HEK293 (cell line): ENCODE results near the gene HK2.
"Not testable (repeated sequence)": the region's sequence is repeated elsewhere in the genome, so short reads cannot be mapped to it uniquely, and the experiment has no call there.

ENCODE experiments used
- CTCF ChIA-PET: fragments of 350-600 bp; formaldehyde crosslinking; extraction: SDS; loops from one replicate; lab custom pipeline; 2021; ENCODE audit warnings: antibody characterized with exemption; lab: Yijun Ruan, JAX
- POLR2A ChIA-PET: fragments of 300-600 bp; formaldehyde crosslinking; extraction: SDS; loops from one replicate; lab custom pipeline; 2020; ENCODE audit warnings: antibody characterized with exemption, inconsistent platforms; lab: Yijun Ruan, JAX
- H3K27ac ChIP-seq: fragments of 200-500 bp; sonication (Bioruptor generic); 2 replicates; pipeline ENCODE4 v1.5.1; 2014; ENCODE audit warnings: low read depth, low read length, control low read depth, inconsistent platforms; ENCODE audit errors: extremely low read depth
- H3K36me3 ChIP-seq, 2 experiments: fragments of 200-500 bp in 1 of 2; sonication (Bioruptor generic) in 1 of 2; 1 replicate in 1 of 2; 2 replicates in 1 of 2; pipeline ENCODE4 v1.5.1; 2014 to 2017; ENCODE audit warnings: inconsistent platforms in 2 of 2, low read length in 2 of 2; ENCODE audit not compliant: control insufficient read depth in 2 of 2, insufficient read depth in 1 of 2
- H3K4me1 ChIP-seq: fragments of 200-500 bp; sonication (Bioruptor generic); 2 replicates; pipeline ENCODE4 v1.5.1; 2014; ENCODE audit warnings: mild to moderate bottlenecking, low read length, inconsistent platforms; ENCODE audit not compliant: control insufficient read depth, insufficient read depth
- H3K4me3 ChIP-seq: 2 replicates; pipeline ENCODE4 v1.5.1; 2011; ENCODE audit warnings: low read depth, mild to moderate bottlenecking, control low read depth, low read length, moderate library complexity
- H3K9me3 ChIP-seq: fragments of 200-500 bp; sonication (Bioruptor generic); 2 replicates; pipeline ENCODE4 v1.5.1; 2014; ENCODE audit warnings: low read depth, low read length, inconsistent platforms; ENCODE audit not compliant: control insufficient read depth, insufficient read depth
- GLIS1 ChIP-seq: fragments of 450-650 bp; formaldehyde crosslinking; IDR thresholded peaks from 2 replicates; pipeline ENCODE4 v1.5.1; 2016; ENCODE audit warnings: missing biosample characterization, missing genetic modification characterization
- SCRT2 ChIP-seq: fragments of 450-650 bp; formaldehyde crosslinking; IDR thresholded peaks from 2 replicates; pipeline ENCODE4 v1.5.1; 2016; ENCODE audit warnings: missing biosample characterization, missing genetic modification characterization
- SP2 ChIP-seq: fragments of 450-650 bp; formaldehyde crosslinking; IDR thresholded peaks from 2 replicates; pipeline ENCODE4 v1.5.1; 2016; ENCODE audit warnings: missing biosample characterization, missing genetic modification characterization
- ZBTB17 ChIP-seq: fragments of 450-650 bp; formaldehyde crosslinking; IDR thresholded peaks from 2 replicates; pipeline ENCODE4 v1.5.1; 2016; ENCODE audit warnings: missing biosample characterization, missing genetic modification characterization
- ZBTB20 ChIP-seq: fragments of 450-650 bp; formaldehyde crosslinking; IDR thresholded peaks from 2 replicates; pipeline ENCODE4 v1.5.1; 2016; ENCODE audit warnings: missing biosample characterization, missing genetic modification characterization
- ZBTB48 ChIP-seq: fragments of 450-650 bp; formaldehyde crosslinking; IDR thresholded peaks from 2 replicates; pipeline ENCODE4 v1.5.1; 2016; ENCODE audit warnings: missing biosample characterization, missing genetic modification characterization
- ZFP37 ChIP-seq: fragments of 450-650 bp; formaldehyde crosslinking; IDR thresholded peaks from 2 replicates; pipeline ENCODE4 v1.5.1; 2016; ENCODE audit warnings: missing biosample characterization, missing genetic modification characterization
- ZNF16 ChIP-seq: fragments of 450-650 bp; formaldehyde crosslinking; IDR thresholded peaks from 2 replicates; pipeline ENCODE4 v1.5.1; 2016; ENCODE audit warnings: low read depth, missing biosample characterization, missing genetic modification characterization
- ZNF292 ChIP-seq: fragments of 450-650 bp; formaldehyde crosslinking; IDR thresholded peaks from 2 replicates; pipeline ENCODE4 v1.5.1; 2016; ENCODE audit warnings: low read depth, missing biosample characterization, missing genetic modification characterization, borderline replicate concordance
- ZNF335 ChIP-seq: fragments of 450-650 bp; formaldehyde crosslinking; conservative IDR thresholded peaks from 2 replicates; pipeline ENCODE4 v1.5.1; 2016; ENCODE audit warnings: missing biosample characterization, missing genetic modification characterization
- ZNF747 ChIP-seq: fragments of 450-650 bp; formaldehyde crosslinking; IDR thresholded peaks from 2 replicates; pipeline ENCODE4 v1.5.1; 2016; ENCODE audit warnings: missing biosample characterization, missing genetic modification characterization
- ZNF76 ChIP-seq: fragments of 450-650 bp; formaldehyde crosslinking; IDR thresholded peaks from 2 replicates; pipeline ENCODE4; 2016; ENCODE audit warnings: low read depth, missing biosample characterization, missing genetic modification characterization, borderline replicate concordance
- ZNF777 ChIP-seq: fragments of 450-650 bp; formaldehyde crosslinking; IDR thresholded peaks from 2 replicates; pipeline ENCODE4 v1.5.1; 2017; ENCODE audit warnings: missing biosample characterization, missing genetic modification characterization, borderline replicate concordance
- ZXDB ChIP-seq: fragments of 450-650 bp; formaldehyde crosslinking; IDR thresholded peaks from 2 replicates; pipeline ENCODE4 v1.5.1; 2016; ENCODE audit warnings: missing biosample characterization, missing genetic modification characterization
- TF ChIP-seq, protein P1 (sequence below): fragments of 450-650 bp; formaldehyde crosslinking; IDR thresholded peaks from 2 replicates; pipeline ENCODE4 v1.5.1; 2016; ENCODE audit warnings: missing biosample characterization, missing genetic modification characterization
- TF ChIP-seq, protein P2 (sequence below): fragments of 450-650 bp; formaldehyde crosslinking; IDR thresholded peaks from 2 replicates; pipeline ENCODE4 v1.5.1; 2016; ENCODE audit warnings: missing biosample characterization, missing genetic modification characterization, low read depth
- TF ChIP-seq, protein P3 (sequence below): fragments of 450-650 bp; formaldehyde crosslinking; IDR thresholded peaks from 2 replicates; pipeline ENCODE4 v1.5.1; 2016; ENCODE audit warnings: missing biosample characterization, missing genetic modification characterization
- TF ChIP-seq, protein P4 (sequence below): fragments of 450-650 bp; formaldehyde crosslinking; IDR thresholded peaks from 2 replicates; pipeline ENCODE4 v1.5.1; 2016; ENCODE audit warnings: missing biosample characterization, missing genetic modification characterization

Gene HK2

DNA sequence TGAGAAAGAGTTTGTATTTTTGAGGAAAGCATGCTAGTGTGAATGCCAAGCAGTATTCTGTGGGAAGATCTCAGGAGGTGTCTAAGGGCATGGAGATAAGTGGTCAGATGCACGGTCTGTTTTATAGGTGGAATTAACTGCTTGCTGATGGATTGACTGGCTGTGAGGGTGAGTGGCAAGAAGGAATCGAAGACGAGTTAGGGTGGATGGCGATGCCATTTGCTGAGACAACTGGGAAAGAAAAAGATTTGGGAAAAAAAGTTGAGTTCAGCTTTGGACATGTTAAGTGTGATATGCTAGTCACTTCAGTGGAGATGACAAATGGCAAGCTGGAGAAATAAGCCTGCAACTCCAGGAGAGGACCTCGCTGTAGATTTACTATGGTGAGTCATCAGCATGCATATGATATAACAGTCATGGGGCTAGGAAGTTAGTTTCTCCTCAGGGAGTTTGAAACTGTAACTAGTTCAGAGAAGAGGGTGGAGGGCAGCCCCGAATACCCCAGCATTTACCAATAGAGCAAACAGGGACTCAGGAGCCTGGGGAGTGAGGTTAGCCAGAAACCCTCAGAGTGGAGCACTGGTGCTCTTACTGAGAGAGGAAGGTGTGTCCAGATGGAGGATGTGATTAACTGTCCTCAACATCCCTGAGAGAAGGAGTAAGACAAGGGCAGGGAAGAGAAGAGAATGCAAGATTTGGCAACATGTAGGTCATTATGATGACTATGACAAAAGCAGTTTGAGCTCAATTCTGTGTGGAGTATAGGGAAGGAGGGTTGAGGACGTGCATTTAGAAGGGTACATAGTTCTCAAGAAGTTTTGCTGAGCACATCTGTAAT lies 2.0 kb upstream of the HK2 start (continued):
- TF ChIP-seq, protein P1, sequence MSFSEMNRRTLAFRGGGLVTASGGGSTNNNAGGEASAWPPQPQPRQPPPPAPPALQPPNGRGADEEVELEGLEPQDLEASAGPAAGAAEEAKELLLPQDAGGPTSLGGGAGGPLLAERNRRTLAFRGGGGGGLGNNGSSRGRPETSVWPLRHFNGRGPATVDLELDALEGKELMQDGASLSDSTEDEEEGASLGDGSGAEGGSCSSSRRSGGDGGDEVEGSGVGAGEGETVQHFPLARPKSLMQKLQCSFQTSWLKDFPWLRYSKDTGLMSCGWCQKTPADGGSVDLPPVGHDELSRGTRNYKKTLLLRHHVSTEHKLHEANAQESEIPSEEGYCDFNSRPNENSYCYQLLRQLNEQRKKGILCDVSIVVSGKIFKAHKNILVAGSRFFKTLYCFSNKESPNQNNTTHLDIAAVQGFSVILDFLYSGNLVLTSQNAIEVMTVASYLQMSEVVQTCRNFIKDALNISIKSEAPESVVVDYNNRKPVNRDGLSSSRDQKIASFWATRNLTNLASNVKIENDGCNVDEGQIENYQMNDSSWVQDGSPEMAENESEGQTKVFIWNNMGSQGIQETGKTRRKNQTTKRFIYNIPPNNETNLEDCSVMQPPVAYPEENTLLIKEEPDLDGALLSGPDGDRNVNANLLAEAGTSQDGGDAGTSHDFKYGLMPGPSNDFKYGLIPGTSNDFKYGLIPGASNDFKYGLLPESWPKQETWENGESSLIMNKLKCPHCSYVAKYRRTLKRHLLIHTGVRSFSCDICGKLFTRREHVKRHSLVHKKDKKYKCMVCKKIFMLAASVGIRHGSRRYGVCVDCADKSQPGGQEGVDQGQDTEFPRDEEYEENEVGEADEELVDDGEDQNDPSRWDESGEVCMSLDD (tag by site-specific recombination) = no peak
- no peak for TF ChIP-seq SP2
- no peak for TF ChIP-seq ZNF16 (tag by site-specific recombination)
- no peak for TF ChIP-seq ZNF292 (tag by site-specific recombination)

DNA sequence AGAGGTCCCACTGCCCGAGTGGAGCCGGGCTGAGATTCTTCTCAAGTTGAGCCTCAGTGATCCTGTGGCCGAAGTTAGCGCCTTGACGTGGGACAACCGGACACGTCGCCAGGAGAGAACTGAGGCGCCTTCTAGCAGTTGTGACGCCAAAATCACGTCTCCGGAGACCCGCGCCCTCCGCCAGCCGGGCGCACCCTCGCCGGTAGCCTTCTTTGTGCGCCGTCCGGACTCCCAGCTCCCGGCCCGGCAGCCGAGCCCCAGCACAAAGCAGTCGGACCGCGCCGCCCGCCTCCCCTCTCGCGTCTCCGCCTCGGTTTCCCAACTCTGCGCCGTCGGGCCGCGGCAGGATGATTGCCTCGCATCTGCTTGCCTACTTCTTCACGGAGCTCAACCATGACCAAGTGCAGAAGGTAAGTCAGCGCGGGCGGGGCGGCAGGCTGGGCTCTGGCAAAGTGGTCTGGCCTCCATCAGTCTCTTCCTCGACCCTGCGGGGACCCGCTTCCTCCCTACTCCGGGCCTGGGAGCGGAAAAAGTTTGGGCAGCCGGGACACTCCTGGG lies 386 bp downstream of the HK2 start:
- ChIA-PET CTCF (interaction anchor here (1.4 to 4.1 kb wide), 3 partner anchors 35 to 120 kb away, joined by 7 to 26 read pairs (median 14); no protein-coding TSS in a partner anchor), POLR2A (interaction anchor here (1.1 to 1.4 kb wide), 3 partner anchors 31 to 305 kb away, joined by 3 to 4 read pairs (median 3); partner anchors contain the start of genes AUP1 and HTRA2)
- Histone ChIP-seq H3K27ac (peak overlapping the region; percentile 71; the same call in 1 of the 2 replicates), H3K4me3 (peak overlapping the region; percentile 55)
- TF ChIP-seq SCRT2 (tag by site-specific recombination) (0 out of 2 replicates have a peak, but pooled peaks have one; percentile 2), ZNF335 (peak; percentile 60), ZXDB (peak; percentile 8; the same call in 1 of the 2 replicates), ZNF777 (0 out of 2 replicates have a peak, but pooled peaks have one; percentile 39), ZFP37 (0 out of 2 replicates have a peak, but pooled peaks have one; percentile 19)
- not testable (repeated sequence) for H3K4me1 ChIP-seq, H3K36me3 ChIP-seq, H3K9me3 ChIP-seq

DNA sequence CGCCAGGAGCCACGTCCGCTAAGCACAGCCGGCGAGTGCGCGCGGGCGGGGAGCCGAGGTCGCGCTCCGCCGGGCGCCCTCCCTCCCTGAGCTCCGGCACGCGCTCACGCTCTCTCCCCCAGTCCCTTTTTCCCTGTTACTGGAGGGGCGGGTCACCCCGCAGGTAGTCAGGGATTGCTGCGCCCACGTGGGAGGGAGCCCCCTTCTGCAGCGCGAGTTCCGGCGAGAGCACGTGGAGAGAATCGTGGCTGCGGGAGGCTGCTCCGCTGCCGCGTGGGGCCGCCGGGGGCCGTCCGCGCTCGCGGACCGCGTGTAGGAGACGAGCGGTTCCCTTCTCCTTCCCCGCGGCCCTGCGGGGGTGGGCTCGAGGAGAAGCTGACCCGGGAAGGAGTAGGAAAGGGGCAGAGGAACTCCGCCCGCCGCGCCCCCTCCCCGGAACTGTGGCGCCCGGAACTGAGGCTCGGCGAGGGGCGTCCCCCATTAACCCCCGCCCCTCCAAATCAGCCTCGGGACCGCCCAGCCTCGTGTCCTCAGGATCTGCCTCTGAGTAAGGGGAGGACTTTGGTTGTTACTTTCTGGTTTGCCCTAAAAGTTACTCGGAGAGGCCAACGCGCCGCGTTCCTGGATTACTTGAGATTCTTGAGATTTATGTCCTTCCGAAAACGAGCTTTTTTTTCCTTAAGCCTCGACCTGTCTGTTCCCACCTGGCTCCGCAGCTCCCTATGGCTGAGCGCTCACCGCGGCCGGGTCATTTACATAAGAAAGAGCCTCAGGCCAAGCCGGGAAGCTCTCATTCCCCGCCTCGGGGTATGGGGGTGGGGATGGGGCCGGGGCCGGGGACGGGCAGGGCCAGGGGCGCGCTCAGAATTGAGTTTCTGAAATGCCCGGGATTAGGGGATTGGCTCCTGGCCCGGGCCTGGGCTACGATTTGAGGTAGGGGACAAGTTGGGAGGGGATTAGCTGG lies 1.1 kb downstream of the HK2 start:
- CTCF ChIA-PET = interaction anchor here (0.7 to 4.1 kb wide), 8 partner anchors 9 to 784 kb away, joined by 3 to 26 read pairs (median 4); no protein-coding TSS in a partner anchor
- peak; percentile 62 for TF ChIP-seq ZBTB17 (tag by site-specific recombination)
- TF ChIP-seq, protein P2, sequence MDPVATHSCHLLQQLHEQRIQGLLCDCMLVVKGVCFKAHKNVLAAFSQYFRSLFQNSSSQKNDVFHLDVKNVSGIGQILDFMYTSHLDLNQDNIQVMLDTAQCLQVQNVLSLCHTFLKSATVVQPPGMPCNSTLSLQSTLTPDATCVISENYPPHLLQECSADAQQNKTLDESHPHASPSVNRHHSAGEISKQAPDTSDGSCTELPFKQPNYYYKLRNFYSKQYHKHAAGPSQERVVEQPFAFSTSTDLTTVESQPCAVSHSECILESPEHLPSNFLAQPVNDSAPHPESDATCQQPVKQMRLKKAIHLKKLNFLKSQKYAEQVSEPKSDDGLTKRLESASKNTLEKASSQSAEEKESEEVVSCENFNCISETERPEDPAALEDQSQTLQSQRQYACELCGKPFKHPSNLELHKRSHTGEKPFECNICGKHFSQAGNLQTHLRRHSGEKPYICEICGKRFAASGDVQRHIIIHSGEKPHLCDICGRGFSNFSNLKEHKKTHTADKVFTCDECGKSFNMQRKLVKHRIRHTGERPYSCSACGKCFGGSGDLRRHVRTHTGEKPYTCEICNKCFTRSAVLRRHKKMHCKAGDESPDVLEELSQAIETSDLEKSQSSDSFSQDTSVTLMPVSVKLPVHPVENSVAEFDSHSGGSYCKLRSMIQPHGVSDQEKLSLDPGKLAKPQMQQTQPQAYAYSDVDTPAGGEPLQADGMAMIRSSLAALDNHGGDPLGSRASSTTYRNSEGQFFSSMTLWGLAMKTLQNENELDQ (tag by site-specific recombination) = no peak
- TF ChIP-seq GLIS1 (tag by site-specific recombination) = peak; percentile 83
- TF ChIP-seq, protein P3, sequence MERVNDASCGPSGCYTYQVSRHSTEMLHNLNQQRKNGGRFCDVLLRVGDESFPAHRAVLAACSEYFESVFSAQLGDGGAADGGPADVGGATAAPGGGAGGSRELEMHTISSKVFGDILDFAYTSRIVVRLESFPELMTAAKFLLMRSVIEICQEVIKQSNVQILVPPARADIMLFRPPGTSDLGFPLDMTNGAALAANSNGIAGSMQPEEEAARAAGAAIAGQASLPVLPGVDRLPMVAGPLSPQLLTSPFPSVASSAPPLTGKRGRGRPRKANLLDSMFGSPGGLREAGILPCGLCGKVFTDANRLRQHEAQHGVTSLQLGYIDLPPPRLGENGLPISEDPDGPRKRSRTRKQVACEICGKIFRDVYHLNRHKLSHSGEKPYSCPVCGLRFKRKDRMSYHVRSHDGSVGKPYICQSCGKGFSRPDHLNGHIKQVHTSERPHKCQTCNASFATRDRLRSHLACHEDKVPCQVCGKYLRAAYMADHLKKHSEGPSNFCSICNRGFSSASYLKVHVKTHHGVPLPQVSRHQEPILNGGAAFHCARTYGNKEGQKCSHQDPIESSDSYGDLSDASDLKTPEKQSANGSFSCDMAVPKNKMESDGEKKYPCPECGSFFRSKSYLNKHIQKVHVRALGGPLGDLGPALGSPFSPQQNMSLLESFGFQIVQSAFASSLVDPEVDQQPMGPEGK (tag by site-specific recombination) = peak; percentile 94
- TF ChIP-seq ZNF76 (tag by site-specific recombination) = no peak
- TF ChIP-seq ZNF747 (tag by site-specific recombination) = no peak
- peak; percentile 32; the same call in 1 of the 2 replicates for TF ChIP-seq ZBTB20 (tag by site-specific recombination)
- TF ChIP-seq, protein P4, sequence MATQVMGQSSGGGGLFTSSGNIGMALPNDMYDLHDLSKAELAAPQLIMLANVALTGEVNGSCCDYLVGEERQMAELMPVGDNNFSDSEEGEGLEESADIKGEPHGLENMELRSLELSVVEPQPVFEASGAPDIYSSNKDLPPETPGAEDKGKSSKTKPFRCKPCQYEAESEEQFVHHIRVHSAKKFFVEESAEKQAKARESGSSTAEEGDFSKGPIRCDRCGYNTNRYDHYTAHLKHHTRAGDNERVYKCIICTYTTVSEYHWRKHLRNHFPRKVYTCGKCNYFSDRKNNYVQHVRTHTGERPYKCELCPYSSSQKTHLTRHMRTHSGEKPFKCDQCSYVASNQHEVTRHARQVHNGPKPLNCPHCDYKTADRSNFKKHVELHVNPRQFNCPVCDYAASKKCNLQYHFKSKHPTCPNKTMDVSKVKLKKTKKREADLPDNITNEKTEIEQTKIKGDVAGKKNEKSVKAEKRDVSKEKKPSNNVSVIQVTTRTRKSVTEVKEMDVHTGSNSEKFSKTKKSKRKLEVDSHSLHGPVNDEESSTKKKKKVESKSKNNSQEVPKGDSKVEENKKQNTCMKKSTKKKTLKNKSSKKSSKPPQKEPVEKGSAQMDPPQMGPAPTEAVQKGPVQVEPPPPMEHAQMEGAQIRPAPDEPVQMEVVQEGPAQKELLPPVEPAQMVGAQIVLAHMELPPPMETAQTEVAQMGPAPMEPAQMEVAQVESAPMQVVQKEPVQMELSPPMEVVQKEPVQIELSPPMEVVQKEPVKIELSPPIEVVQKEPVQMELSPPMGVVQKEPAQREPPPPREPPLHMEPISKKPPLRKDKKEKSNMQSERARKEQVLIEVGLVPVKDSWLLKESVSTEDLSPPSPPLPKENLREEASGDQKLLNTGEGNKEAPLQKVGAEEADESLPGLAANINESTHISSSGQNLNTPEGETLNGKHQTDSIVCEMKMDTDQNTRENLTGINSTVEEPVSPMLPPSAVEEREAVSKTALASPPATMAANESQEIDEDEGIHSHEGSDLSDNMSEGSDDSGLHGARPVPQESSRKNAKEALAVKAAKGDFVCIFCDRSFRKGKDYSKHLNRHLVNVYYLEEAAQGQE (tag by site-specific recombination) = peak; percentile 25; the same call in 1 of the 2 replicates
- TF ChIP-seq ZBTB48 (tag by site-specific recombination) = peak; percentile 73; the same call in 1 of the 2 replicates

More for the DNA sequence above, 1.1 kb downstream of the HK2 start:
- Histone ChIP-seq H3K36me3 (no peaks in the 10 kb centered on the region), H3K27ac (peak overlapping the region; percentile 71; the same call in 1 of the 2 replicates), H3K9me3 (no peaks in the 10 kb centered on the region), H3K4me3 (peak overlapping the region; percentile 55), H3K4me1 (no peaks in the 10 kb centered on the region)
- POLR2A ChIA-PET = interaction anchor here (0.6 to 1.4 kb wide), 6 partner anchors 30 to 305 kb away, joined by 3 to 4 read pairs (median 3); partner anchors contain the start of genes AUP1 and HTRA2
